Adrenal gland (tissue), 12 donors: ENCODE results near the gene HEG1. TPM values are rescaled to one million over a fixed set of nuclear protein-coding genes. Genes with fewer than 3 reads are reported as not detected.

Experiments
- DNase-seq, 7 donors: peaks; one replicate each; pipeline ENCODE4 v3.0.0-alpha.2; 2019 to 2020
- H3K27ac ChIP-seq, 5 donors: fragments of 200-600 bp; sonication (generic) in 4 of 5; 1 replicate in 3 of 5; 2 replicates in 2 of 5; pipeline versions ENCODE4 v1.5.1 to v1.8.0; 2016 to 2020; ENCODE audit warnings: mild to moderate bottlenecking in 1 of 5
- H3K27me3 ChIP-seq: fragments of 200-600 bp; 2 replicates; pipeline ENCODE4 v1.8.0; 2021
- H3K36me3 ChIP-seq, 2 donors: fragments of 200-600 bp; replicated peaks in 1 of 2; 1 replicate in 1 of 2; 2 replicates in 1 of 2; pipeline versions ENCODE4 v1.5.1 to v1.8.0; 2018 to 2022
- H3K4me1 ChIP-seq, 2 donors: fragments of 200-600 bp; replicated peaks in 1 of 2; 1 replicate in 1 of 2; 2 replicates in 1 of 2; pipeline versions ENCODE4 v1.5.1 to v1.8.0; 2018 to 2021
- H3K4me3 ChIP-seq, 4 donors: fragments of 200-600 bp; sonication (generic) in 3 of 4; one replicate each; pipeline ENCODE4 v1.5.1; 2016 to 2018
- H3K9me3 ChIP-seq, 3 donors: fragments of 200-600 bp; sonication (generic) in 1 of 3; replicated peaks in 1 of 3; 1 replicate in 2 of 3; 2 replicates in 1 of 3; pipeline versions ENCODE4 v1.5.1 to v1.8.0; 2016 to 2021
- CTCF ChIP-seq, 6 experiments: fragments of 450-650 bp in 4 of 6; fragments of 200-600 bp in 2 of 6; sonication (generic) in 1 of 6; IDR thresholded peaks; 1 replicate in 5 of 6; 2 replicates in 1 of 6; pipeline versions ENCODE4 v1.5.1 to v1.8.0; 2016 to 2021; ENCODE audit warnings: antibody characterized with exemption in 6 of 6, mild to moderate bottlenecking in 2 of 6, moderate library complexity in 1 of 6
- POLR2A ChIP-seq, 2 donors: fragments of 450-650 bp; IDR thresholded peaks; one replicate each; pipeline ENCODE4 v1.6.1; 2017; ENCODE audit warnings: antibody characterized with exemption in 2 of 2, mild to moderate bottlenecking in 2 of 2, moderate library complexity in 1 of 2
- WGBS, 4 donors: extraction: QIAGEN DNeasy Blood & Tissue Kit in 2 of 4; methylation state at CpG; one replicate each; pipeline versions ENCODE4 v1.1.5 to v1.1.7; 2013 to 2017; 5-methylcytosine and 5-hydroxymethylcytosine counted together
- intact Hi-C, 2 donors: fragments of 100-400 bp; cut with DNase I; formaldehyde crosslinking; loops; one replicate each; pipeline versions ENCODE4 v1.14.1 to v1.15.0; 2022 to 2023
- polyA plus RNA-seq, 3 donors: library from polyadenylated mRNA; stranded (reverse); fragments of 200-250 nt in 2 of 3; fragments of 350-450 nt in 1 of 3; fragmentation: Illumina TruSeq in 1 of 3; extraction: RNeasy Lipid Tissue Mini Kit (QIAGEN cat#74804) in 1 of 3; gene quantifications; one replicate each; pipeline ENCODE4 v1.2.3, GENCODE V29; 2013 to 2014
- total RNA-seq, 9 donors: library from RNA; depleted of rRNA in 4 of 9; stranded (reverse); fragments of >200 nt in 4 of 9; fragments of 120-200 nt in 1 of 9; fragmentation: NEBNext Ultra II Directional in 1 of 9; extraction: Animal tissue kit (Norgen Biotek cat#: 25700) in 1 of 9; gene quantifications; one replicate each; pipeline versions ENCODE4 v1.1.0 to v1.2.4, GENCODE V29; 2013 to 2023
- donor health status: healthy with polysubstance abuse.
- donor health status: Bipolar disorder and iron deficiency.
- donor health status: DM: yes; HTN: yes; CAD: no.
- donor health status: DM: no; HTN: no; CAD: no.
- donor health status: DM: no; HTN: no; CAD: no.
- donor health status: DM: yes; HTN: yes; CAD: no.

Gene HEG1
- total and polyA plus RNA-seq, 12 donors, result 5.7 to 107 (median 37.9) TPM

GRCh38 chr3:124951511-124952281 is 104.1 kb downstream of the HEG1 start:
- peak; percentile 35 to 84 (median 75) for DNase-seq
- TF ChIP-seq CTCF (IDR thresholded peaks at IDR 0.05) (no peak), POLR2A (IDR thresholded peaks at IDR 0.05) (no peak)
- H3K27me3 ChIP-seq, result no peaks in the 10 kb centered on the region
- peak overlapping the region in 2 of 5 donors; percentile 24 to 54 for H3K27ac ChIP-seq
- intact Hi-C loops, result no loop called here
- no peaks in the 10 kb centered on the region for H3K36me3 ChIP-seq
- H3K9me3 ChIP-seq, result no peaks in the 10 kb centered on the region
- H3K4me3 ChIP-seq, result no peak overlapping the region
- WGBS, 4 donors, result 49 to 64% (median 55%) methylated on average over 8 of the region's 8 CpGs
- H3K4me1 ChIP-seq, result no peaks in the 10 kb centered on the region

DNA sequence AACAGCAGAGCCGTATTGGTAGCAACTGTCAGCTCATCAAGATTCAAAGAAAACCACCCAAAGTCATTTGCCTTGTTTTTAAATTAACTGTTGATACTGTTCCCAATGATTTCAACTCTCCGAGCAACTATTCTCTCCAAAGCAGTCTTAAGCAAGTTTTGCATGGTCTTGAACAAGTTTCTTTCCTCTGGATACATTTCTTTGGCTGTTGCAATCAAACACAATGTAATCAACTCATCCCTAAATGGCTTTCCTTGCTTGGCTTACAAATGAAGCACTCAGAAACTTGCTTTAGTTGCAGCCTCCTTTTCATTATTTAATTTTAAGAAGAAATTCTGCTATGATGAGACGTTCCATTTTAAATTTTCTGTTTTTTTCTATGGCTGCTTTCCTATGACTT is 105.8 kb downstream of the HEG1 start:
- Histone ChIP-seq H3K36me3 (no peaks in the 10 kb centered on the region), H3K4me1 (no peaks in the 10 kb centered on the region), H3K4me3 (no peak overlapping the region), H3K27me3 (no peaks in the 10 kb centered on the region), H3K27ac (no peak overlapping the region), H3K9me3 (no peaks in the 10 kb centered on the region)
- no peak for TF ChIP-seq POLR2A (IDR thresholded peaks at IDR 0.05)
- TF ChIP-seq CTCF (IDR thresholded peaks at IDR 0.05), result no peak
- 75 to 84% (median 82%) methylated on average over 3 of the region's 3 CpGs for WGBS, 4 donors
- intact Hi-C loops, result no loop called here
- no peak for DNase-seq

- Histone ChIP-seq H3K27ac (no peak overlapping the region), H3K27me3 (no peaks in the 10 kb centered on the region), H3K9me3 (no peaks in the 10 kb centered on the region), H3K36me3 (no peaks in the 10 kb centered on the region), H3K4me1 (no peaks in the 10 kb centered on the region), H3K4me3 (no peak overlapping the region)
- WGBS, 4 donors, result 78 to 91% (median 87%) methylated on average over 2 of the region's 2 CpGs
- intact Hi-C loops, result no loop called here
- TF ChIP-seq CTCF (IDR thresholded peaks at IDR 0.05), result no peak
- no peak for TF ChIP-seq POLR2A (IDR thresholded peaks at IDR 0.05)
- DNase-seq, result no peak
These were observed 113.2 kb downstream of the HEG1 start for GRCh38 chr3:124942613-124943012.

- H3K27ac ChIP-seq, result no peak overlapping the region
- no peak for DNase-seq
- 75 to 83% (median 79%) methylated on average over 12 of the region's 12 CpGs for WGBS, 4 donors
- TF ChIP-seq POLR2A (IDR thresholded peaks at IDR 0.05), result no peak
- TF ChIP-seq CTCF (IDR thresholded peaks at IDR 0.05), result no peak
- H3K9me3 ChIP-seq, result no peaks in the 10 kb centered on the region
- intact Hi-C loops, result no loop called here
- no peak overlapping the region for H3K4me3 ChIP-seq
- no peaks in the 10 kb centered on the region for H3K36me3 ChIP-seq
- no peaks in the 10 kb centered on the region for H3K27me3 ChIP-seq
- no peaks in the 10 kb centered on the region for H3K4me1 ChIP-seq
These were observed 114.0 kb downstream of the HEG1 start for GRCh38 chr3:124941771-124942170.
